ENCODE measurements around the gene C16orf74.

- TF ChIP-seq CTCF (IDR thresholded peaks at IDR 0.05) = no peak
- TF ChIP-seq POLR2A (IDR thresholded peaks at IDR 0.05) = no peak
Observed at GRCh38 chr16:85724936-85725335, 26.0 kb downstream of the C16orf74 start.
